K562 (cell line): ENCODE results near the gene ZNF761. TPM values are rescaled to one million over a fixed set of nuclear protein-coding genes. Genes with fewer than 3 reads are reported as not detected.

Experiments used
- ARID3B ChIP-seq: fragments of 250-450 bp; sonication (Bioruptor Pico); IDR thresholded peaks from 2 replicates; pipeline ENCODE4 v1.4.0; 2020; ENCODE audit warnings: borderline replicate concordance
- CTCF ChIP-seq, 3 experiments: IDR thresholded peaks in 2 of 3; conservative IDR thresholded peaks in 1 of 3; 2 replicates each; pipeline ENCODE4 v1.5.1; 2011 to 2012; ENCODE audit warnings: low read length in 3 of 3, mild to moderate bottlenecking in 3 of 3, control low read depth in 2 of 3, improper control_type of control experiment in 1 of 3, inconsistent platforms in 1 of 3, low read depth in 1 of 3, mixed read lengths in 1 of 3, moderate library complexity in 1 of 3; ENCODE audit not compliant: insufficient read depth in 2 of 3
- ELF1 ChIP-seq: fragments of 200-800 bp; sonication (Bioruptor generic); IDR thresholded peaks from 2 replicates; pipeline ENCODE4 v1.6.1; 2016; ENCODE audit warnings: missing genetic modification characterization, missing compliant biosample characterization
- FOXP1 ChIP-seq: sonication (generic); formaldehyde crosslinking; IDR thresholded peaks from 2 replicates; pipeline ENCODE4 v1.8.0; 2022; ENCODE audit warnings: mild to moderate bottlenecking, missing genetic modification reagents
- MCM2 ChIP-seq: fragments of 450-650 bp; IDR thresholded peaks from 2 replicates; pipeline ENCODE4 v1.6.1; 2017; ENCODE audit warnings: low read depth, mild to moderate bottlenecking
- MCM3 ChIP-seq: fragments of 450-650 bp; IDR thresholded peaks from 2 replicates; pipeline ENCODE4 v1.6.1; 2016
- RCOR1 ChIP-seq, 2 experiments: IDR thresholded peaks; 2 replicates each; pipeline ENCODE4 v1.6.1; 2012; ENCODE audit warnings: low read depth in 2 of 2, low read length in 2 of 2, borderline replicate concordance in 1 of 2, improper control_type of control experiment in 1 of 2
- SPI1 ChIP-seq: IDR thresholded peaks from 2 replicates; pipeline ENCODE4 v1.6.1; 2011; ENCODE audit warnings: low read depth, low read length, control low read depth, borderline replicate concordance
- USF2 ChIP-seq: sonication (generic); formaldehyde crosslinking; IDR thresholded peaks from 2 replicates; pipeline ENCODE4 v1.5.0; 2020; ENCODE audit warnings: missing genetic modification reagents
- YBX1 ChIP-seq: fragments of 450-650 bp; IDR thresholded peaks from 2 replicates; pipeline ENCODE4 v1.7.1; 2016; ENCODE audit warnings: mild to moderate bottlenecking
- ZBTB1 ChIP-seq: sonication (generic); formaldehyde crosslinking; IDR thresholded peaks from 2 replicates; pipeline ENCODE4 v1.8.1; 2023; ENCODE audit warnings: missing genetic modification reagents, low read depth, mild to moderate bottlenecking, borderline replicate concordance
- ZC3H8 ChIP-seq: fragments of 450-650 bp; IDR thresholded peaks from 2 replicates; pipeline ENCODE4 v1.6.1; 2017
- ZNF143 ChIP-seq: sonication (generic); formaldehyde crosslinking; IDR thresholded peaks from 2 replicates; pipeline ENCODE4 v1.9.0; 2022; ENCODE audit warnings: mild to moderate bottlenecking, missing genetic modification reagents
- ZNF165 ChIP-seq: fragments of 250-450 bp; sonication (Bioruptor Pico); IDR thresholded peaks from 2 replicates; pipeline ENCODE4 v1.4.0; 2020; ENCODE audit warnings: borderline replicate concordance
- polyA plus RNA-seq, 8 experiments: library from polyadenylated mRNA; depleted of rRNA in 4 of 8; stranded (reverse) in 5 of 8; unstranded in 3 of 8; fragments of >200 nt; fragmentation: Nextera tagmentation in 2 of 8; fragmentation: Illumina TruSeq in 1 of 8; extraction: Ambion mirVana in 2 of 8; extraction: Trizol in 1 of 8; gene quantifications; 2 replicates each; pipeline versions ENCODE4 v1.2.1 to v1.2.3, GENCODE V29; 2011 to 2014; ENCODE audit warnings: inconsistent platforms in 1 of 8, missing spikeins in 1 of 8
- total RNA-seq, 7 experiments: library from RNA; depleted of rRNA in 6 of 7; stranded (reverse); fragments of >200 nt in 6 of 7; fragmentation: Illumina TruSeq in 2 of 7; extraction: Trizol in 2 of 7; gene quantifications; 2 replicates each; pipeline versions ENCODE4 v1.2.1 to v1.2.3, GENCODE V29; 2011 to 2021; ENCODE audit warnings: low replicate concordance in 1 of 7
- TF ChIP-seq, protein P1 (sequence below), 2 experiments: fragments of 450-650 bp; formaldehyde crosslinking in 1 of 2; IDR thresholded peaks; 2 replicates each; pipeline versions ENCODE4 v1.4.0 to v1.6.1; 2014 to 2020; ENCODE audit warnings: mild to moderate bottlenecking in 2 of 2, borderline replicate concordance in 1 of 2, low read depth in 1 of 2

The ZNF761 gene
- total and polyA plus RNA-seq, 9 of the 15 experiments (the other 6 are each of a cell fraction or from before 2014, with no cell fraction given) = 10.3 to 30.2 (median 17.0) TPM

DNA sequence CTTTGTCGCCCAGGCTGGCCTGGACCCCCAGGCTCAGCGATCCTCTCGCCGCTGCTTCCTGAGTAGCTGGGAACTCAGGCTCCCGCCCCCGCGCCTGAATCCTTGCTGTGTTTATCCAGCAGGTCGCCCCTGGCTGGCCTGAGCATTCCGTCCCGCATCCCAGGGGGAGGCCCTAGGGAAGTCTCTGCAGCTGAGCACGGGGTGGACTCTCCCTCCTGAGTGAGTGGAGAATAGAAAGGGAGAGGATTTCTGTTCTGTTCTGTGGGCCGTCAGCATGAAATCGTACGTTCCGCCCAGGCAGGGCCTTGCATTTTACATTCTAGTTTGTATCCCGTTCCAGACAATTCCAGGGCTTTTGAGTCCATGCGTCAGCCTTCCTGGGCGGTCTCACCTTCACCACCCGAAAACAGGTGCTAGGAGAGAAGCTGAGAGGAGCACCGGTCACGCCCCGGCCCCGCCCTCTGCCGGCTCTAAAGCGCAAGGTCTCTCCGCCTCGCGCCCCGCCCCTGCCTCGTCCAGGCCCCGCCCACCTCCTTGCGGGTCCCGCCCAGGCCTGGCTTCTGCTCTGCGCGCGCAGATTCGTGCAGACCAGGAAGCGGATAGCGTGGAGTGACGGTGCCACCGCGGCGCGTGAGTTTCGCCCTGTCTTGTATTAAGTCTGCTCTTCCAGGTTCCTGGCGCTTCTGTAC lies at the start of gene ZNF761 (continued):
- TF ChIP-seq, protein P1, sequence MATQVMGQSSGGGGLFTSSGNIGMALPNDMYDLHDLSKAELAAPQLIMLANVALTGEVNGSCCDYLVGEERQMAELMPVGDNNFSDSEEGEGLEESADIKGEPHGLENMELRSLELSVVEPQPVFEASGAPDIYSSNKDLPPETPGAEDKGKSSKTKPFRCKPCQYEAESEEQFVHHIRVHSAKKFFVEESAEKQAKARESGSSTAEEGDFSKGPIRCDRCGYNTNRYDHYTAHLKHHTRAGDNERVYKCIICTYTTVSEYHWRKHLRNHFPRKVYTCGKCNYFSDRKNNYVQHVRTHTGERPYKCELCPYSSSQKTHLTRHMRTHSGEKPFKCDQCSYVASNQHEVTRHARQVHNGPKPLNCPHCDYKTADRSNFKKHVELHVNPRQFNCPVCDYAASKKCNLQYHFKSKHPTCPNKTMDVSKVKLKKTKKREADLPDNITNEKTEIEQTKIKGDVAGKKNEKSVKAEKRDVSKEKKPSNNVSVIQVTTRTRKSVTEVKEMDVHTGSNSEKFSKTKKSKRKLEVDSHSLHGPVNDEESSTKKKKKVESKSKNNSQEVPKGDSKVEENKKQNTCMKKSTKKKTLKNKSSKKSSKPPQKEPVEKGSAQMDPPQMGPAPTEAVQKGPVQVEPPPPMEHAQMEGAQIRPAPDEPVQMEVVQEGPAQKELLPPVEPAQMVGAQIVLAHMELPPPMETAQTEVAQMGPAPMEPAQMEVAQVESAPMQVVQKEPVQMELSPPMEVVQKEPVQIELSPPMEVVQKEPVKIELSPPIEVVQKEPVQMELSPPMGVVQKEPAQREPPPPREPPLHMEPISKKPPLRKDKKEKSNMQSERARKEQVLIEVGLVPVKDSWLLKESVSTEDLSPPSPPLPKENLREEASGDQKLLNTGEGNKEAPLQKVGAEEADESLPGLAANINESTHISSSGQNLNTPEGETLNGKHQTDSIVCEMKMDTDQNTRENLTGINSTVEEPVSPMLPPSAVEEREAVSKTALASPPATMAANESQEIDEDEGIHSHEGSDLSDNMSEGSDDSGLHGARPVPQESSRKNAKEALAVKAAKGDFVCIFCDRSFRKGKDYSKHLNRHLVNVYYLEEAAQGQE (IDR thresholded peaks at IDR 0.05; ENCODE audit: borderline replicate concordance) = no peak
- TF ChIP-seq, protein P1 (CRISPR knock-in tag; IDR thresholded peaks at IDR 0.05; ENCODE audit: low read depth) = no peak
- TF ChIP-seq ARID3B (CRISPR knock-in tag) = no peak
- TF ChIP-seq ELF1 (tag) = peak; percentile 89
- no peak for TF ChIP-seq USF2
- no peak for TF ChIP-seq ZNF143
- no peak for TF ChIP-seq MCM2
- TF ChIP-seq RCOR1 (IDR thresholded peaks at IDR 0.05; ENCODE audit: borderline replicate concordance in 1 of 2, low read depth in 2 of 2, low read length in 2 of 2) = no peak
- no peak for TF ChIP-seq YBX1
- peak; percentile 25 to 38 (median 29); a peak in 3 of 6 replicates for TF ChIP-seq CTCF (IDR thresholded peaks at IDR 0.05 in 2 of 3, conservative IDR thresholded peaks at IDR 0.05 in 1 of 3; ENCODE audit: insufficient read depth in 2 of 3, low read depth in 1 of 3, low read length in 3 of 3)
- TF ChIP-seq SPI1 = no peak
- TF ChIP-seq ZNF165 (CRISPR knock-in tag) = no peak
- no peak for TF ChIP-seq ZC3H8
- TF ChIP-seq FOXP1 (CRISPR knock-in tag) = no peak
- TF ChIP-seq ZBTB1 = no peak
- TF ChIP-seq MCM3 = no peak
